Measurements from ENCODE around the gene DUSP9. TPM values are rescaled to one million over a fixed set of nuclear protein-coding genes. Genes with fewer than 3 reads are reported as not detected.
"Not testable (repeated sequence)": the region's sequence is repeated elsewhere in the genome, so short reads cannot be mapped to it uniquely, and the experiment has no call there.

The DUSP9 gene
- polyA plus RNA-seq, 1 donor from 2014 or later = 0.94 TPM

DNA sequence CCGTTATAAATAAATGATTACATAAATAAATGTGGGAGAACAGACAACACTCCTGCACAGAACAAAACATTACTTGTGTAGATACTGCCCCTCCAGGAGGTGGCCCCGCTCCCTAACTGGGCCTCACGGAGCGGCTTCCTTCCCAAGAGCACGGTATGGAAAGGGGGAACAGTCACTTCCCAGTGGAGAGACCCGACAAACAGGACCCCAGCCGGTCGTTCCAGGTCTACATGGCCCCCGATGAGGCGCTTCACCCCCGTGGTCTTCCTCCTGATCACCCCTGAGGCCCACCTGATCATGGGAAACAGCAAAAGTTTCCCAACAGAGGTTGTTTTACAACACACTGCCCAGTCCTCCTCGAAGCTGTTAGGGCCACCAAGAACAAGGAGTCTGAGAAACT, 34.2 kb downstream of the DUSP9 start:
- H3K27ac ChIP-seq (ENCODE audit: low read length) = no peak overlapping the region

DNA sequence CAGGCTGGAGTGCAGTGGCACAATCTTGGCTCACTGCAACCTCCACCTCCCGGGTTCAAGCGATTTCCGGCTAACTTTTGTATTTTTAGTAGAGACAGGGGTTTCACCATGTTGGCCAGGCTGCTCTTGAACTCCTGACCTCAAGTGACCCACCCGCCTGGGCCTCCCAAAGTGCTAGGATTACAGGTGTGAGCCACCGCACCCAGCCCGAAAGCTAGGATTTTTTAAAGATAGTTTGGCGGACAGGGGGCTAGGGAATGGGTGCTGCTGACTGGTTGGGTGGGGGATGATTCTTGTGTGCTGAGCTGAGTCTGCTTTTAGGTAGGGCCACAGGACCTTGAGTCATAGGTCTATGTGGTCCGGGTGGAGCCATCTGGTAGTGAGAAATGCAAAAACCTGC, 36.5 kb downstream of the DUSP9 start:
- H3K4me3 ChIP-seq (ENCODE audit: low read length); H3K27ac ChIP-seq (ENCODE audit: low read length); H3K4me2 ChIP-seq (ENCODE audit: low read length); H3K9me3 ChIP-seq (ENCODE audit: low read length); H3K36me3 ChIP-seq (ENCODE audit: insufficient read depth, low read length); H3K79me2 ChIP-seq (replicated peaks; ENCODE audit: insufficient read depth, low read length); H4K20me1 ChIP-seq (ENCODE audit: insufficient read depth); H3F3A ChIP-seq (ENCODE audit: insufficient read depth, low read length, poor library complexity, severe bottlenecking); H3K9me2 ChIP-seq (ENCODE audit: insufficient read depth, low read length); H2AFZ ChIP-seq (ENCODE audit: low read depth, low read length); H3K27me3 ChIP-seq (ENCODE audit: insufficient read depth, low read depth, low read length); H3K9ac ChIP-seq (ENCODE audit: low read length): not testable (repeated sequence)

More for the DNA sequence above, 34.2 kb downstream of the DUSP9 start:
- Histone ChIP-seq H3K4me2 (ENCODE audit: low read length) (no peak overlapping the region), H3K9me3 (ENCODE audit: low read length) (no peaks in the 10 kb centered on the region), H3K36me3 (ENCODE audit: insufficient read depth, low read length) (no peaks in the 10 kb centered on the region), H4K20me1 (ENCODE audit: insufficient read depth) (no peaks in the 10 kb centered on the region), H3K79me2 (replicated peaks; ENCODE audit: insufficient read depth, low read length) (no peaks in the 10 kb centered on the region), H3K9me2 (ENCODE audit: insufficient read depth, low read length) (no peaks in the 10 kb centered on the region), H3K4me3 (ENCODE audit: low read length) (no peak overlapping the region), H3F3A (ENCODE audit: insufficient read depth, low read length, poor library complexity, severe bottlenecking) (no peaks in the 10 kb centered on the region), H3K9ac (ENCODE audit: low read length) (no peak overlapping the region), H3K27me3 (ENCODE audit: insufficient read depth, low read depth, low read length) (no peaks in the 10 kb centered on the region), H2AFZ (ENCODE audit: low read depth, low read length) (no peak overlapping the region)
- TF ChIP-seq TAF1 (IDR thresholded peaks at IDR 0.05; ENCODE audit: low read depth) (no peak), EP300 (conservative IDR thresholded peaks at IDR 0.05; ENCODE audit: poor library complexity, severe bottlenecking) (no peak), RAD21 (conservative IDR thresholded peaks at IDR 0.05) (no peak), SMC3 (conservative IDR thresholded peaks at IDR 0.05; ENCODE audit: poor library complexity) (no peak), EZH2 (IDR thresholded peaks at IDR 0.05; ENCODE audit: borderline replicate concordance, insufficient read depth, low read length, poor library complexity, severe bottlenecking) (no peak), POLR2AphosphoS5 (IDR thresholded peaks at IDR 0.05) (no peak), MXI1 (conservative IDR thresholded peaks at IDR 0.05; ENCODE audit: poor library complexity, severe bottlenecking) (no peak)
- TF ChIP-seq, protein P1, sequence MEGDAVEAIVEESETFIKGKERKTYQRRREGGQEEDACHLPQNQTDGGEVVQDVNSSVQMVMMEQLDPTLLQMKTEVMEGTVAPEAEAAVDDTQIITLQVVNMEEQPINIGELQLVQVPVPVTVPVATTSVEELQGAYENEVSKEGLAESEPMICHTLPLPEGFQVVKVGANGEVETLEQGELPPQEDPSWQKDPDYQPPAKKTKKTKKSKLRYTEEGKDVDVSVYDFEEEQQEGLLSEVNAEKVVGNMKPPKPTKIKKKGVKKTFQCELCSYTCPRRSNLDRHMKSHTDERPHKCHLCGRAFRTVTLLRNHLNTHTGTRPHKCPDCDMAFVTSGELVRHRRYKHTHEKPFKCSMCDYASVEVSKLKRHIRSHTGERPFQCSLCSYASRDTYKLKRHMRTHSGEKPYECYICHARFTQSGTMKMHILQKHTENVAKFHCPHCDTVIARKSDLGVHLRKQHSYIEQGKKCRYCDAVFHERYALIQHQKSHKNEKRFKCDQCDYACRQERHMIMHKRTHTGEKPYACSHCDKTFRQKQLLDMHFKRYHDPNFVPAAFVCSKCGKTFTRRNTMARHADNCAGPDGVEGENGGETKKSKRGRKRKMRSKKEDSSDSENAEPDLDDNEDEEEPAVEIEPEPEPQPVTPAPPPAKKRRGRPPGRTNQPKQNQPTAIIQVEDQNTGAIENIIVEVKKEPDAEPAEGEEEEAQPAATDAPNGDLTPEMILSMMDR (IDR thresholded peaks at IDR 0.05; ENCODE audit: poor library complexity, severe bottlenecking) = no peak
- TF ChIP-seq, protein P2, sequence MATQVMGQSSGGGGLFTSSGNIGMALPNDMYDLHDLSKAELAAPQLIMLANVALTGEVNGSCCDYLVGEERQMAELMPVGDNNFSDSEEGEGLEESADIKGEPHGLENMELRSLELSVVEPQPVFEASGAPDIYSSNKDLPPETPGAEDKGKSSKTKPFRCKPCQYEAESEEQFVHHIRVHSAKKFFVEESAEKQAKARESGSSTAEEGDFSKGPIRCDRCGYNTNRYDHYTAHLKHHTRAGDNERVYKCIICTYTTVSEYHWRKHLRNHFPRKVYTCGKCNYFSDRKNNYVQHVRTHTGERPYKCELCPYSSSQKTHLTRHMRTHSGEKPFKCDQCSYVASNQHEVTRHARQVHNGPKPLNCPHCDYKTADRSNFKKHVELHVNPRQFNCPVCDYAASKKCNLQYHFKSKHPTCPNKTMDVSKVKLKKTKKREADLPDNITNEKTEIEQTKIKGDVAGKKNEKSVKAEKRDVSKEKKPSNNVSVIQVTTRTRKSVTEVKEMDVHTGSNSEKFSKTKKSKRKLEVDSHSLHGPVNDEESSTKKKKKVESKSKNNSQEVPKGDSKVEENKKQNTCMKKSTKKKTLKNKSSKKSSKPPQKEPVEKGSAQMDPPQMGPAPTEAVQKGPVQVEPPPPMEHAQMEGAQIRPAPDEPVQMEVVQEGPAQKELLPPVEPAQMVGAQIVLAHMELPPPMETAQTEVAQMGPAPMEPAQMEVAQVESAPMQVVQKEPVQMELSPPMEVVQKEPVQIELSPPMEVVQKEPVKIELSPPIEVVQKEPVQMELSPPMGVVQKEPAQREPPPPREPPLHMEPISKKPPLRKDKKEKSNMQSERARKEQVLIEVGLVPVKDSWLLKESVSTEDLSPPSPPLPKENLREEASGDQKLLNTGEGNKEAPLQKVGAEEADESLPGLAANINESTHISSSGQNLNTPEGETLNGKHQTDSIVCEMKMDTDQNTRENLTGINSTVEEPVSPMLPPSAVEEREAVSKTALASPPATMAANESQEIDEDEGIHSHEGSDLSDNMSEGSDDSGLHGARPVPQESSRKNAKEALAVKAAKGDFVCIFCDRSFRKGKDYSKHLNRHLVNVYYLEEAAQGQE (IDR thresholded peaks at IDR 0.05; ENCODE audit: borderline replicate concordance) = no peak

Measured in neural cell (in vitro differentiated cells).